ENCODE results near the gene DHH. TPM values are rescaled to one million over a fixed set of nuclear protein-coding genes. Genes with fewer than 3 reads are reported as not detected.
"Not testable (repeated sequence)": the region's sequence is repeated elsewhere in the genome, so short reads cannot be mapped to it uniquely, and the experiment has no call there.

DHH gene
- 0.12 TPM for total RNA-seq

DNA sequence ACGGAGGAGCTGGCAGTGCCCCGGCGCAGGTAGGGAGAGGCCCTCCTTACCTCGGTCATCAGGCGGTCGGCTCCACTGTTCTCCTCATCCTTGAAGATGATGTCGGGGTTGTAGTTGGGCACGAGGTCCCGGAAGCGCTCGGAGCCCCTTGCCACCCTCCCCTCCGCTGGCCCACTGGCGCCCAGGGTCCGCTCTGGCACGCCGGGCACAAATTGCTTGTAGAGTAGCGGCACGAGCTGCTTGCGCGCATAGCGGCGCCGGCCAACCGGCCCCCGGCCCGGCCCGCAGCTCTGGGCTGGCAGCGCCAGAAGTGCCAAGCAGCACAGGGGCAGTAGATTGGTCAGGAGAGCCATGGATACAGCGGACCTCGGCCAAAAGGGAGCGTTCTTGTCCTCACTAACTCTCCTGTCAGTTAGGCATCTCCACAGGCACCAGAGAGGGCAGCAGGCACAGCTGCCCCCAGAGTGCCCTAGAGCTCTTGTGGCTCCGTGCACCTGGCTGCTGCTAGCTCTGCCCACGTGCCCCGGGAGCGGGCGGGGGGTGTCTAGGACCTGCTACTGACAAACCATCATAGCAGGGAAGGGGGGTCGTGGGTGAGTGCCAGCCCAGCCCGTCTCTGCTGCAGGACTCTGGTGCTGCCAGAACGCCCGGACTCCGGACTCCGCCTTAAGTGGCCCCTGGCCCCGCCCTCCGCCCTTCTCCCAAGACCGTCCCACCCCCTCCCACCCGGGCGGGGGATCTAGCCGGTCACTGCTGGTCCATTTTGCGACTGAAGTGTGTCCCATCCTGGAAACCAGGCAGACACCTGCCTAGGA, at the start of gene DHH:
Gene DHH (minus strand): TSS at position 642 of the 815 bp plus-strand sequence. CDS start 289 bp downstream, at position 353.
- peak; percentile 9 for ATAC-seq

DNA sequence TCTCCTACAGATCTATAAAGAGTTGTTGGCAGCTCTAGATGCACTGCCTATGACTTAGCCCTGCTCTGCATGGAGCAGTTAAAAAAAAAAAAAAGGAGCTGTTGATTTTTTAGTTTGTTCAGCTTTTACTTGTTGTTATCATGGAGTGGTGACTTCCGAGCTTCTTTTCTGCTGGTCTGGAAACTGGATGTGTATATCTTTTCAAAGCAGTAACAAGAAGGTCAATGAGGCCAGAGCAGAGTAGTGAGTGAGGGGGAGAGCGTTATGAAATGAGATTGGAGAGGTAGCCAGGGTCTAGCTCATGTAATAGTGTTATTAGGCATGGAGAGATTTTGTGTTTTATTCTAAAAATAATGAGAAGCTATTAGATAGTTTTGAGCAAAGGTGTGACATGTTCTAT, 49.8 kb upstream of the DHH start:
- ATAC-seq, result no peak

DNA sequence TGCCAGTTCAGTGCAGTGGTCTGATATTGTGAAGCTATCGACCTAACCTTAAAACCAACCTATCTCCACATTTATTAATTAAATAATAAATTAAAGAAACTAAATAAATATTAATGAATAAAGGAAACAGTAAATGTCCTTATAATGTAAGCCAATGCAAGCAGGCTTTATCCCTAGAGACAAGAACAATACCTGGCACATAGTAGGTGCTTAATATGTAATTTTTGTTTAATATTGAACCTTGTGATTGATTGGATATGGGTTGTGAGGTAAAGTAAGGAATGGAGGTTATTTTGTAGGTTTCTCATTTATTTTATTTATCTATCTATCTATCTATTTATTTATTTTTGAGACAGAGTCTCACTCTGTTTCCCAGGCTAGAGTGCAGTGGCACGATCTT, 44.4 kb upstream of the DHH start:
- no peak for ATAC-seq

DNA sequence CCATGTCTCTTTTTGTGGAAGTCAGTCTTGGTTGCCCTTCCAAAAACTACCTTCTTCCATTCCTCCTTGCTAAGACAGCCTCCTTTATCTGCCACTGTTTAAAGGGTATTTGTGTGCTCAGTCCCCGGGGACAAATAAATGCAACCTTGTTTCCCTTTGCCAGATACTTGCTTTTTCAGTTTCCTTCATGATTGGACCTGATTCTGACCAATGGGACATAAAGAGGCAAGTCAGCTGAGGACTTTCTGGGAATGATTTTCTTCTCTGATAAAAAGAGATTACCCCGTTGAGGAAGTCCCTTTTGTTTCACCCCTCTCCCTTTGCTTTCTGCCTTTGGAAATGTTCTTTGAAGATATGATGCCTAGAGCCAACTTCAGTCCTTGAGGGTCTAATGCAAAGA, 44.0 kb upstream of the DHH start:
- ATAC-seq, result no peak

DNA sequence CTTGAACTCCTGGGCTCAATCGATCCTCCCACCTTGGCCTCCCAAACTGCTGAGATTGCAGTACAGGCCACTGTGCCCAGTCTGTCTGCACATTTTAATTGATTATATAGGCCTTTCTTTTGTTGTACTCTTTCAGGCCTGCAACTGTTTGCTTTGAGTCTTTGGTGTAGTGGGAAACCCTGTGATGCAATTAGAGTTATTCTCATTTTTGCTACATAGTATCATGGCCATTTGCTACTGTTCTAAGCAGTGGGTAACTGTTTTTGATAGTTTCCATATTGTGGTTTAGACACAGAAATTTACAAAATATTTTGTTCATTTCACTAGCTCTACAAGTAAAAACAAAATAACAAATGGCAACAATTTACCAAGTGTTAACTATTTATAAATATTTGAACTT, 42.9 kb upstream of the DHH start:
- ATAC-seq, result no peak

DNA sequence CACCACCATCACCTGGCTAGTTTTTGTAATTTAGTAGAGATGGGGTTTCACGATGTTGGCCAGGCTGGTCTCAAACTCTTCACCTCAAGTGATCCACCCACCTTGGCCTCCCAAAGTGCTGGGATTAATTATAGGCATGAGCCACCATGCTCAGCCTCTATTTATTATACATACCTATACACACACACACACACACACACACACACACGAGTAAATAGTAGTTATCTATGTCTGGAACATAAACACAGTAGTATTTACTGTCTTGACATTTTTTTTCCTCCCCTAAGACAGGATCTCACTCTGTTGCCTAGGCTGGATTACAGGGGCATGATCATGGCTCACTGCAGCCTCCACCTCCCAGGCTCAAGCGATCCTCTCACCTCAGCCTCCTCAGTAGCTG, 42.4 kb upstream of the DHH start:
- ATAC-seq, result not testable (repeated sequence)

DNA sequence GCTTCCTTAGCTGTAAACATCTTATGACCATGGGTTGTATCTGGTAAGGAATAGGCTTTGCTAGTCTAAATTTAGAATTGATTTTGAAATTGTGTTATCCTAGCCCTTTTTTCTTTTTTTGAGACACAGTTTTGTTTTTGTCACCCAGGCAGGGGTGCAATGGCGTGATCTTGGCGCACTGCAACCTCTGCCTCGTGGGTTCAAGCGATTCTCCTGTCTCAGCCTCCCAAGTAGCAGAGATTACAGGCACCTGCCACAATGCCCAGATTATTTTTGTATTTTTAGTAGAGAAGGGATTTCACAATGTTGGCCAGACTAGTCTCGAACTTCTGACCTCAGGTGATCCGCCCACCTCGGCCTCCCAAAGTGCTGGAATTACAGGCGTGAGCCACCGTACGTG, 39.0 kb upstream of the DHH start:
- ATAC-seq, result no peak

DNA sequence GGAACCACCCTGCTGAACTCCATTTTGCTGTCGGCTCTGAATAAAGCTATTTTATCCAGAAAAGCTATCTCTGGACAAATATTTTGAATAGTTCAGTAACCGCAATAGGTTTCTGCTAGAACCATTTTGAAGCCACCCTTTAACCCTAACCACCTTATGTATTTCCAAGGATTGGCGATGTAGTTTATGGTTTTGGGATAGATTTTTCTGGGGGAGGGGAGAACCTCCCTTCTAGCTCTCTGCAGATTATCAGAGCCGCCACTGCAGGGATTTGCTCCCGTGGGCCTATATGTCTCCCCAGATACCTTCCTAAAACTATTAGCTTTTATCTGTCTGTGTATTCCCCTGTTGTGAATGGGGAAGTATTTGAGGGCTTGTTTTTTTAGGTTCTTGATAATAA, 38.4 kb upstream of the DHH start:
- no peak for ATAC-seq

DNA sequence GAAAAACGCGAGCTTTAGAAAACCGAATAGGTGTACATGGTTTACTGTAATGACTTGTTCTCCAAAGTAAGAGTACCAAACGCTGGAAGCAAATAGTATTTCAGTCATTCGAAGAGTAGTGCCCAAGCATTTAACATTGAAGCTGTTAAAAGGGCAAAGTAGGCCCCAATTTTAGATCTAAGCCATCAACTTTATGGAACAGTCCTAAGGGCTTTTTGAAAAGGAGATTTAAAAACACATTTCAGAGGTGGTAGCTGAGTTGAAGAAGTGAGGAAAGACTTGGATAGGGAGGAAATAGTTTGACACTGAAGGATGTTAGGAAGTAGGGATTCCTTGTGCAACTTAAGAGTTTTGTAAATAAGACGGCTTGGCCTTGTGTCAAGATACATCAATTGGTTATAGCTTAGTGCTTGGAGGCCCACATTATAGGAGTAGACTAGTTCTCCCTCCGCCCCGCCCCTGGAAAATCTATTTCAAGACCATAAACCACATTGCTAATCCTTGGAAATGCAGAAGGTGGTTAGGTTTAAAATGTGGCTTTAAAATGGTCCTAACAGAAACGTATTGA, 37.4 kb upstream of the DHH start:
- ATAC-seq, result no peak

DNA sequence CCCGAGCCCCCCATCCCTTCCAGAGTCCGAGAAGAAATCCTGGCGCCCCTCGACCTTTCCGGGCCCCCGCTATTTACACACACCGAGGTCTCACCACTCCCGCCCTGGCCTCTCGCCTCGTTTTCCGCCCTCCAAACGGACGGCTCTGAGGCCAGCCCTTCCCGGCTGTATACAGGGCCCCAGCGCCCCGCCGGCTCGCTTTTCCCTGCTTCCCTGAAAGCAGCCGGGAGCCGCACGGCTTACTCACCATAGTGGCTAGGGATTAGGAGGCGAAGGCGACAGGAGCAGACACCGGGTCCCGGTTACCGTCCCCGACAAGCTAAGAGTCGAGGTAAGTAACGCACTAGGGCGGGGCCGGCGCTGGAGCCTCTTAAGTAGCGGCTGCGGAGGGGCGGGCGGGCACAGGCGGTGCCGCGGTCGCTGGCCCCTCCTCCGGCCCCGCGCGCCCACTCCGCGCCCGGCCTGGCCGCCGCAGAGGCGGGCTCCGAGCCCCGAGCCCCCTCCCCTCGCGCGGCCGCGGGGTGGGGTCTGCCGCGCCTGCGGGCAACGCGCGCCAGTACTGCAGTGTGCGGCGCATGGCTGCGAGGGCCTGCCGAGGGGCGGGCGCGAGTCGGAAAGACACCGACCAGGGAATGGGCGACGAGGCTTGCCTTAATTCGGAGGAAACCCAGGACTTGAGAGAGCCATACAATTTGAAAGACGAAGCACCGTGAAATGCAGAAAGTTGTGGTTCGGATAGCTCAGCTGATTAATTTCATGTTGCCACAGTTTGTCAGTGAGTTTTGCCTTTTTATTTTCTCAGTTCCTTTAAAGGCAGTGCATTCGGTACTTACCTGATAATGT, 36.7 kb upstream of the DHH start, which contains the start of gene TUBA1B:
Gene TUBA1B (minus strand): TSS at position 345 of the 843 bp plus-strand sequence. CDS start 95 bp downstream, at position 250.
- ATAC-seq, result peak; percentile 91

DNA sequence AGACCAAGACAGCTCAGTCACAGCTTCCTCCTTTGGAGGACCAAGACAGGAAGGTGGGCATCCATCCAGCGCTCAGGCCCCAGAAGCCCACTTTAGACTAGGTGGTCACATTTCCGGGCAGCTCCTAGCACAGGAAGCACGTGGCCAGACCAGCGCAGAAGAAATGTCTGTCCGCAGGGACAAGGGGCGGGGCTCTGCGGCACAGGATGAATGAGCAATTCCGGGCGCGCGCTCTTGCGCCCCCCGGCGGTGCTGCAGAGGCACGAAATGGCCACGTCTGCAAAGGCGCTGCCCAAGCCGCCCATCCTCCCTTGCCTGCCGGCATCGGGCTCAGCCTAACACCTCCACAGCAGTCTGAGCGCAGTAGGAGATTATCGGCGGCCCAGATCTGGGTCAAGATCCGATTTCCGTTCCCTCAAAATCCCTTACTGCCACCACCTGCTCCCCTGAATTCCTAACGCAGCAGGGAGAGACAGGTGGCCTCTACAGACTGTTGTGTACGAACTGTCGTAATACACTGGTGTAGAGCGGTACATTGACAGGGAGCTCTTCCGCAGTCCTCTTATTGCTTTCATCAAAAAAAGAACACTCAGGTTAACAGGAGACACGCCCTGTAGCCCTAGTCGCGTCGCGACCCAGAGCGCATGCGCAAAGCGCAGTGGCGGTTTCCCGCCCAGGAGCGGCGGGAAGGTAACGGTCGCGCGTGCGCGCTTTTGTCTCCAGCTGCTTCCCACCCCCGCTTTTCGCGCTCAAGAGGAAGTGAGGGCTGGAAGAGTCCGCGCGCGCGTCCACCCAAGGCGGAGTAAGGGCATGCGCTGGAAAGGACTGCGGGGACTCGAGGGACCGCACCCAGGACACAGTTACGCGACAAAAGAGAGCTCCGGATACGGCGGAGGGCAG, 35.8 kb upstream of the DHH start:
- ATAC-seq, result peak; percentile 86

DNA sequence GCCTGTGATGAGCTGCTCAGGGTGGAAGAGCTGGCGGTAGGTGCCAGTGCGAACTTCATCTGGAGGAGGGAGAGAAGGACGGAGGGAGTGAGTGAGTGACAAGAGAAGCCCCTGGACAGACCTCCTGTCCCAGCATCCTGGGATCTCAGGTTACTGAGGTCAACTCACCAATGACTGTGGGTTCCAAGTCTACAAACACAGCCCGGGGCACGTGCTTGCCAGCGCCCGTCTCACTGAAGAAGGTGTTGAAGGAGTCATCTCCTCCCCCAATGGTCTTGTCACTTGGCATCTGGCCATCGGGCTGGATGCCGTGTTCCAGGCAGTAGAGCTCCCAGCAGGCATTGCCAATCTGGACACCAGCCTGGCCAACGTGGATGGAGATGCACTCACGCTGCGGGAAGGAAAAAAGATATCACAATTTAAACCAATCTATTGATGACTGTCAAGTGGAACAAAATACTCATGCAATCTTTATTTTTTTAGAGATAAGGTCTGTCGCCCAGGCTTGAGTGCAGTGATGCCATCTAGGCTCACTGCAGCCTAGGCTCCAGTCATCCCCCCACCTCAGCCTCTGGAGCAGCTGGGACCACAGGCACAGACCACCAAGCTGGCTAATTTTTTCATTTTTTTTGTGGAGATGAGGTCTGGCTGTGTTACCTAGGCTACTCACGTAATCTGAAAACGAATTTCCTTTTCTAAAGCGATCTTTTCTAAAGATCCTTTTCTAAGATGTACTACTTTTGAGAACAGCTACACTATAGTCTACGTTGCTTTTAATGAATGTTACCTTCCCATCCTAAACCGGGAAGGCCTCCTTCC, 34.9 kb upstream of the DHH start:
- no peak for ATAC-seq

DNA sequence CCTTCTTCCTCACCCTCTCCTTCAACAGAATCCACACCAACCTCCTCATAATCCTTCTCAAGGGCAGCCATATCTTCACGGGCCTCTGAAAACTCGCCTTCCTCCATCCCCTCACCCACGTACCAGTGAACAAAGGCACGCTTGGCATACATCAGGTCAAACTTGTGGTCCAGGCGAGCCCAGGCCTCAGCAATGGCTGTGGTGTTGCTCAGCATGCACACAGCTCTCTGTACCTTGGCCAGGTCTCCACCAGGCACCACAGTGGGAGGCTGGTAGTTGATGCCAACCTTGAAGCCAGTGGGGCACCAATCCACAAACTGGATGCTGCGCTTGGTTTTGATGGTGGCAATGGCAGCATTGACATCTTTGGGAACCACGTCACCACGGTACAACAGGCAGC, 33.4 kb upstream of the DHH start:
- ATAC-seq, result not testable (repeated sequence)

DNA sequence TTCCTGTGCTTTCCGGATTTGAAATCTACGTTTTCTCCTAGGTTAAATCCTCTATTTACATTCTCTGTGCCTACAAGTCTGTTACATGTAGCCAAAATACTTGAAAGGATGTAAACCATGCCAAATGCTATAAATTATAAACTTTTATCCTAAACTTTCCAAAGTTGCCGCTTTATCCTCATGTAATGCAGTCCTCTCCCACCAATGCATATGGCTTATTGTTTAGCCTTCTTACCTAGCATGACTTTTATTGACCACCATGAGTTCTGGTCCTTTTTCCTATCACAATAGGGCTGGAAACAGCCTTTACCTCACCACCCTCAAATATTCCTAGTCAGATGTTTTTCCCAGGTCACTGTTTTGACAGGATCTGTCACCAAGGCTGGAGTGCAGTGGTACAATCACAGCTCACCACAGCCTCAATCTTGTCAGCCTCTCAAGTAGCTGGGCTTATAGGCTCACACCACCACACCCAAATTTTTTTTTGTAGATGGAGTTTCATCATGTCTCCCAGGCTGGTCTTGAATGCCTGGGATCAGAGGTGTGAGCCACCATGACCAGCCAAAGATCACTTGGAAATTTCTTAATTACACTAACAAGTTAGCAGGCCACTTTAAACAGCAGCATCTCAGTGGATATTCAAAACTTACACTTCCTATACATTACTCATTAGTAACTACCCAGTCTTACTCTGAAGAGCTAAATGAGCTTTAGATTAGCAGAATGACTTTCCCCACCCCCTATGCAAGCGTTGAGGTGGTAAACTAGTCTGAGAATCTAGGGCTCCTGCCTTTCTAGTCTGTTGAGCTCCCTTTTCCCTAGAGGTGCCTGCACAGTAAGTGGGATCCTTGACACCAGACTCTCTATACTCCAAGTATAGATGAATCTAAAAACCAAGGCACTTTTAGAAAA, 32.5 kb upstream of the DHH start:
- no peak for ATAC-seq

DNA sequence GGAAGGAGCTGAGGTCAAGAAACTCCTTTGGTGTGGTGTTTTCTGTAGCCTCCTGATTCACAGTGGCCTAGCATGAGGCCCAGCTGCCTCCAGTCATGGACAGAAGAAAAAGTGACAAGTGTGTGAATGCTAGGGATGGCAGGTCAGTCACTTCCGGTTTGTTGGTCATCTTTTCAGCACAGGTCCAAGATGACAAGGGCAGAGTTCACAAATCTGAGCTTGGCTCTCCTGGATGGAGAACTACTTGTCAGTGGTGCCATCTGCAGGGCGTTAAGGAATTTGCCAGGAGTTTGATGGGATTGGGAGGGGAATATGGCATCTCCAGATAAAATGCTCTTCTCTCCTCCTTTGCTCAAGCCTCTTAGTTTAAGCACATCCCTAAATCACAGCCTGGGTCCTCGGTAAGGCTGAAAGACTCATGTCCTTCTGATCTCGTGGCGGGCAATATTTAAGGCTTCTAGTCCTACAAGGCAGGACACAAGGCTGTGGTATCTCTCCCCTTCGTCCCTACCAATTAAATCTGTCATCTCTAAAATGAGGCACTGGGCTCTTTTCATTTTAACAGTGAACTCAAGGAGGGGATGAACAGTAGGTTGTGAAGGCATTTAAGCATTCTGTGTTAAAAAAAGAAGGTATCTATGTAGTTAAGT, 26.6 kb upstream of the DHH start:
- ATAC-seq, result peak; percentile 55

DNA sequence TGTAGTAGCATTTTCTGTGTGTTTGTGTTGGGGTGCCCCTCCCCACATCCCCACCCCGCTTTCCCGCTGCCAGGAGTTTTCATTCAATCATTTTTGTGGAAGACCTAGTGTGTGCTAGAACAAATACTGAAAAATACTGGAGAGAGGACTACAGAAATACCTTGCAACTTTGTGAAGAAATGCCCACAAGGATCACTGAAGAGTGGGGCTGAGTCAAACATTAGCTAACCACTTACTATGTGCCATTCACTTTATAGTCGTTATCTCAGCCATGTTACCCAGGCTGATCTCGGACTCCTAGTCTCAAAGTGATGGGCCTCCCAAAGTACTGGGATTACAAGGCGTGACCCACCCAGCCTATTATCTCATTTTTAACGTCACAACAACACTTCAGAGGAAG, 16.6 kb upstream of the DHH start:
- ATAC-seq, result no peak

DNA sequence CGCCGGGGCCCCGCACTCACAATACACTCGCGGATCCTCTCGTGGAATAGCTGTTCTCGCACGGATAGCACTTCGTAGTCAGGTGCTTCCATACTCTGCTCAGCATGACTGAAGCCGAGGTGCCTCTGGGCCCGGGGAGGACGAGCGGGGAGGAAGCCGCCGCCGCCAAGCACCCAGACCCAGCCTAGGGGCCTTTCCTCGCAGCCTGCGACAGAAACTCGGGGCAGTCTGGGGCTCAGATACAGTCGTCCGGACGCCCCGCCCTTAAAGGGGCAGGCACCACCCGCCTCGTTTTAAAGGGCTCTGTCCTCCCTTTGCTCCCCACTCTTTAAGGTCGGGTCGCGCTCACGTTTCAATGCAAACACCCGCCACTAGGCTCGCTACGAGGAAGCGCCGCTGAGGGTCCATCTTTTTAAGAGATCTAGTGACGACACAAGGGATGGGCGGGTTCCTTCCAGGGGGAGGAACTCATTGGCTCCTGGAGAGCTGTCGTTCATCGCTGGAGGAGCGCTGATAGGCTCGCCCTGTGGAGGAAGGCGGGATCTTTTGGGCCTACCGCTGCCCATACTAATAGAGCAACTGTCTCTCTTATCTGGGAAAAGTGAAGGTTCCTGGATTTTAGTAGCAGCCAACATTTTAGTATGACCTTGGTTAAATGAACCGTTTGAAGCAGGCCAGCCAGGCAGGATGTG, 16.0 kb upstream of the DHH start, which contains the start of gene LMBR1L:
Gene LMBR1L (minus strand): TSS at position 384 of the 692 bp plus-strand sequence. CDS start 292 bp downstream, at position 92.
- ATAC-seq, result peak; percentile 98

DNA sequence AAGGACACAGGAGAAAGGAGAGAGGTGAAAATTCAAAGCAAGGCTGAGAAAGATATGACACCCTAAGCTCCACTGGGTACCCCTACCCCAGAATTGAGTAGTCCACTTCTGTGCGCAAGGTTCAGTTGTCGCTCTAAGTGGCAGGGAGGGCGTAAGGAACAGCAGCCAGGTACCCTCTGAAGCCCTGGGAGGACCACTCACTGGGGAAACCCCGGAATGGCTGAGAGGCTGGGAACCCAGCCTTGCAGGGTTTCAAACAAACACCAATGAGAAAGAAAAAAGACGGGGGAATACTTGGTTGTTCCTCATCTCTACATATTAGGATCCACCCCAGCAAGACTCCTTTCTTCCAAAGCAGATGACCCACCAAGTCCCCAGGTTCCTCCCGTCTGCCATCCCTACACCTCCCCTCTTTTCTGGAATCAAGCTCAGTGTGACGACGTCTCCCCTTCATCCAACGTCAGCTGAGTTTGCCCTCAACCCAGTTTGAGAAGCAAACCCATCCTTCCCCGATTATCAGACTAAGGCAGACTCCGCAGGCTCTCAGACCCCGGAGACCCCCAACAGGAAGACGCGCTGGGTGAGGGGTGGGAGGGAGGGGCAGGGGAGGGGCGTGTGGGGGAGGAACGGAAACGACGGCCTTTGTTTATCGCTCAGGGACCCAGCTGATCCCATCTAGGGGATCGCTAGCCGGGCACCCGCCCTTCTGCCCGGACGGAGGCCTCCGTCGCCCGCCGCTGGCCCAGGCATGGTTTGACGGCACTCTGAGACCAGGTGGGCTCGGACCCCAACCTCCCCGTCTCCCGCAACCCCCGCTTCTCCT, 15.3 kb upstream of the DHH start:
- ATAC-seq, result peak; percentile 6

Data from esophagus mucosa (tissue), 1 donor.